Mesodermal cell (in vitro differentiated cells): Measurements from ENCODE around the gene TDRD7.

Experiments
- H3K27ac ChIP-seq: 2 replicates; pipeline ENCODE4 v1.7.0; 2013; ENCODE audit warnings: mild to moderate bottlenecking, low read depth, low read length, moderate library complexity; ENCODE audit not compliant: severe bottlenecking
- H3K36me3 ChIP-seq: 2 replicates; pipeline ENCODE4 v1.7.1; 2013; ENCODE audit warnings: mild to moderate bottlenecking, low read length, moderate library complexity; ENCODE audit not compliant: control insufficient read depth, insufficient read depth
- H3K4me1 ChIP-seq: one replicate; pipeline ENCODE4 v1.7.1; 2013; ENCODE audit warnings: mild to moderate bottlenecking, low read length; ENCODE audit not compliant: insufficient read depth, control insufficient read depth, poor library complexity, severe bottlenecking
- H3K4me3 ChIP-seq: 2 replicates; pipeline ENCODE4 v1.7.0; 2013; ENCODE audit warnings: low read length, control low read depth, mild to moderate bottlenecking; ENCODE audit not compliant: insufficient read depth, poor library complexity, severe bottlenecking; ENCODE audit errors: extremely low read depth
- H3K9me3 ChIP-seq: 2 replicates; pipeline ENCODE4 v1.7.1; 2013; ENCODE audit warnings: mild to moderate bottlenecking, low read length, moderate library complexity; ENCODE audit not compliant: control insufficient read depth
- WGBS, 2 experiments: methylation state at CpG; one replicate each; pipeline ENCODE4 v1.1.5; 2013; ENCODE audit warnings: missing lambda C conversion rate in 2 of 2; ENCODE audit not compliant: insufficient coverage in 2 of 2; 5-methylcytosine and 5-hydroxymethylcytosine counted together

The TDRD7 gene

DNA sequence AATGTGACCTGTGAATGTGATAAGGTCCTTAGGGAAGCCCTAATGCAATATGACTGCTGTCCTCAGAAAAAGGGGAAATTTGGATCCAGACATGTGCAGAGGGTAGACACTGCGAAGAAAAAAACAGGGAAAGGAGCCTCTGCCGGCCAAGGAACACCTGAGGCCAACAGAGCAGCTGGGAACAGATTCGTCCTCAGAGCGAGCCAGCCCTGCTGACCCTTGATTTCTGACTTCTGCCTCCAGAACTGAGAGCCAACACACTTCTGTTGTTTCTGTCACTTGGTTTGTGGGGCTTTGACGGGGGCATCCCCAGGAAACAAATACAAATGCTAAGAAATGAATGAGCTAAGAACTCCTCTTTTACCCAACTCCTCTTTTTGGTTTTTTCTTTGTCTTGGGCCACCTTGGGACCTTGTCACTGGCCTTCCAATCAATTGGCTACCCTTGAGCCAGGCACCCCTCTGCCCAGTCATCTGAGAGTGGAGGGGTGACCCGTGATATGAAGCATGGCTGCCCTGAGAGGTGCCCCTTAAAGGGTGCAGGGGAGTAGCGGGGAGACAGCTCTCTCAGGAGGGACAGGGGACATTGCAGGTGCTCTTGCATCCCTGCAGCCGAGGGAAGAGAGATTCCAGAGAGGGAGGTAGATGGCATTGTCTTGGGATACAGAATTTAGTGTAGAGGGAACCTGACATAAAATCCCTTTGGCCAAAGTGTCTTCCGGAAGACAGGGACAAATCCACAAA lies 106.4 kb downstream of the TDRD7 start:
- Histone ChIP-seq H3K4me3 (no peak overlapping the region), H3K4me1 (no peaks in the 10 kb centered on the region), H3K9me3 (no peaks in the 10 kb centered on the region), H3K36me3 (no peaks in the 10 kb centered on the region), H3K27ac (no peak overlapping the region)
- WGBS, 2 experiments: 86 to 94% methylated on average over 7 to 8 of the region's 9 CpGs

DNA sequence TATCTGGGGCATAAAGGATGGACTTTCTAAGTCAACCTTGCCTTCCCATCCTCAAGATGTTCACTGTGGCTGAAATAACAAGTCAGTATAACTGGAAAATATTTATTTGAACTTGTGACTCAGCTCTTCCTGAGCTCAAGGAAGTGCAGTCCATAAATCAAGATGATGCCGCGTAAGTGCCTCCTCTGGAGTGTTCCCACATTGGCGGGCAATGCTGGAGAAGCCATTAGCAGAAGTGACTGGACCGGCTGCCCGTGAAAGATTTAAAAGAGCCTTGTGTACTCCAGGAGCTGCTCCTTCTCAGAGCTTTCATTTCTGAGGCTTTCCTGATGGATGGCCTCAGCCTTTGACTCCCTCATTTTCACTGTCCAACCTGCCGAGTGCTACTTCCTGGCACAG lies 107.0 kb downstream of the TDRD7 start:
- H3K9me3 ChIP-seq: no peaks in the 10 kb centered on the region
- H3K27ac ChIP-seq: no peak overlapping the region
- H3K36me3 ChIP-seq: no peaks in the 10 kb centered on the region
- no peak overlapping the region for H3K4me3 ChIP-seq
- 90 to 94% methylated on average over 5 to 6 of the region's 6 CpGs for WGBS, 2 experiments
- no peaks in the 10 kb centered on the region for H3K4me1 ChIP-seq

- H3K9me3 ChIP-seq: no peaks in the 10 kb centered on the region
- no peaks in the 10 kb centered on the region for H3K4me1 ChIP-seq
- H3K4me3 ChIP-seq: no peak overlapping the region
- no peaks in the 10 kb centered on the region for H3K36me3 ChIP-seq
- 91 to 92% methylated on average over 9 to 10 of the region's 11 CpGs for WGBS, 2 experiments
- H3K27ac ChIP-seq: no peak overlapping the region
Measured at GRCh38 chr9:97519441-97519970, 107.6 kb downstream of the TDRD7 start.

DNA sequence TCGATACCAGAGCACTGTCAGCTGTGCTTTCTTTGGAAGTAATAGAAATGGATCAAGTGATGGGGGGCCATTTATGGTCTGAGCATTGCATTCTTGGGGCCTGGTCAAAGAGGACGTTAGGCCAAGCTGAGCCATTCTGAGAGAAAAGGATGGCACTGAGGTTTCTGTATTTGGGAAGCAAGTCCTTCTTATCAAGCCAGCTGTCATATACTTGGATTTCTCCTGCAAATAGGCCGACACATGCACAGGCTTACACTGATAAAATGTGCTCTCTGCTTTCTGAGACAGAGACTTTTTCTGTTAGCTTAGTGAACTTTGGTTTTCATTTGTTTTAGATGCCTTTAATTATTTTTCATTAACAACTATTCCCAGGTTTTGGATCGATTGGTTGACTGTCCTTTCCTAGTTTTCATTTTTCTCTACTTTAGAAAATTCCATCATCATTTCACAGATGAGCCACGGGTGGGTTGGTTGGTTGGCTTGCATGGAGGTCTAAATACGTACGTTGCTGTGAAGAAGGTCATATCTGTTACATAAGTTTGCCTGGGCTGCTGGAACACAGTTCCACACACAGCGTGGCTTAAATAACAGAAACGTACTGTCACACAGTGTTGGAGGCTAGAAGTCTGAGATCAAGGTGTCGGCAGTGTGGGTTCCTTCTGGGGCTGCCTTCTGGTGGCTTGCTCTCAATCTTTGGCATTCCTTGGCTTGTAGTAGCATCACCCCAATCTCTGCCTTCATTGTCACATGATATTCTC lies 109.9 kb downstream of the TDRD7 start:
- Histone ChIP-seq H3K4me1 (no peaks in the 10 kb centered on the region), H3K27ac (no peak overlapping the region), H3K9me3 (no peaks in the 10 kb centered on the region), H3K36me3 (no peaks in the 10 kb centered on the region), H3K4me3 (no peak overlapping the region)
- WGBS, 2 experiments: 92 to 99% methylated on average over 6 to 7 of the region's 10 CpGs

DNA sequence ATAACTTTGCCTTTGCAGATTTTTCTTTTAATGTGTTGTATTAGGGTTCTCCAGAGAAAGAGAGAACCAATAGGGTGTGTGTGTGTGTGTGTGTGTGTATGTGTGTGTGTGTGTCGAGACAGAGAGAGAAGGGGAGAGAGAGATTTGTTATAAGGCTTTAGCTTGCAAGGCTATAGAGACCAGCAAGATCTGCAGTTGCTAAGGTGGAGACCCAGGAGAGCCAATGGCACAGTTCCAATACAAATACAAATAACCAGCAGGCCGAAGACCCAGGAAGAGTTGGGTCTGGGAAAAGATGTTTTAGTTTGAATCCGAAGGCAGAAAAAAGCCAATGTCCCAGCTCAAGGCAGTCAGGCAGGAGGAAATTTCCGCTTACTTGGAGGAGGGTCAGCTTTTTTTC lies 112.5 kb downstream of the TDRD7 start:
- Histone ChIP-seq H3K27ac (no peak overlapping the region), H3K36me3 (no peaks in the 10 kb centered on the region), H3K4me3 (no peak overlapping the region), H3K9me3 (no peaks in the 10 kb centered on the region), H3K4me1 (no peaks in the 10 kb centered on the region)
- WGBS, 2 experiments: 94 to 100% methylated on average over 1 to 3 of the region's 4 CpGs

DNA sequence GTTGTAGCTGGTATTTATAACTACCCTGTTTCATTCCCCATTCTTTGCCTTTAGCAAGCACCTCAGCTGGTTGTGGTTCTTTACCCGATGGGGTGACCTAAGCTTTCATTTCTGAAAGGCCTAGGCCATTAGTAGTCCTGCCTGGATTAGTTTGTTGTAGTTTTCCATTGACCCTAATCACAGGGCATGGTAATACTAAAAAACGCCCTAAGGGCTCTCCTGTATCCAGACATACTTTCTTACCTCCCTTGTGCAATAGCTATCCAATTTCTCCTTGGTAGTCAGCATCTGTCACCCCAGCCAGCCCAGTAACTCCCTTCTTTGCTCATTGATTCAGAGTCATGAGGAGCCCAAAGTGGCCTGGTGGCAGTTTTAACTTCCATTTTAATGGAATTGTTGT lies 113.6 kb downstream of the TDRD7 start:
- Histone ChIP-seq H3K4me1 (no peaks in the 10 kb centered on the region), H3K4me3 (no peak overlapping the region), H3K9me3 (no peaks in the 10 kb centered on the region), H3K27ac (no peak overlapping the region), H3K36me3 (no peaks in the 10 kb centered on the region)
- 43 to 100% methylated on average over 1 to 2 of the region's 2 CpGs for WGBS, 2 experiments

- no peaks in the 10 kb centered on the region for H3K9me3 ChIP-seq
- H3K36me3 ChIP-seq: no peaks in the 10 kb centered on the region
- no peak overlapping the region for H3K4me3 ChIP-seq
- H3K4me1 ChIP-seq: no peaks in the 10 kb centered on the region
- no peak overlapping the region for H3K27ac ChIP-seq
- 79% methylated on average over 5 to 7 of the region's 7 CpGs for WGBS, 2 experiments
Measured at GRCh38 chr9:97526895-97527575, 115.1 kb downstream of the TDRD7 start.

DNA sequence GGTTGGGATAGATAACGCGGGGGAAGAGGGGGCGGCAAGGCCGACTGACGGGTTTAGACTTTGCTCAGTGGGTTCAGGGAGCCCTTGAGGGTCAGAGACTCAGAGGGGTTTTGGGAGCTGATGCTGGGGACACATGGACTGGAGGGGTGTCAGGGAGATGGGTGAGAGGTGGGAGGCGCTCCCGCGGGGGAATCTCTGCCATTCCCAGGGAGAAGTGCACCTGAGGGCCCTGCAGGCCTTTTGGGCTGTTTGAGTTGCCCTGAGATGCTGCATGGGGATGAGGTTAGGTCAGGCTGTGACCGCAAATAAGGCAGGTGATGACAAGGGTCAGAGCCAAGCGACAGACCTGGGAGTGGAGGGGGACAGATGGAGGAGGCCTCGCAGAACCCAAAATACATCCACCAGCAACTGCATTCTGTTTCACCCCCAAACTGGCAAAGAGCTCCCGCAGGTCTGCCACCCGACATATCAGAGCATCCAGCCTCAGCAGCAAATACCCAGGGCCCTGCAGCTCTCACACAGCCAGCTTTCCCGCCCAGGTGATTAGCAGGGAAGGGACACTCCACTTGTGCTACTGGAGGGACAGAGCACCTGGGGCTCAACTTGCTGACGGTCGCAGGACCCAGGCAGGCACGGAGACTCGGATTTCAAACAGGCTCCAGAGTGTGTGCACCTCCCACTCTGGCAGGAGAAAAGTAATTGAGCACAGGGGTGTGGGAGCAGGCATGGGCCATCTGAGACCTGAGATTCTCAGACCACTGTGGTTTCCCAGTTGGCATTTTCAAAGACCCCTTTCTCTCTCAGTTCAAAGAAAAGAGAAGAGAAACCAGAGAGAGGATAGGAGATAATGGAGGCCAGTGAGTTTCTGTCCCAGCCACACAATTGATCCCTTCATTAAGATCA lies 116.0 kb downstream of the TDRD7 start:
- Histone ChIP-seq H3K4me3 (no peak overlapping the region), H3K4me1 (no peaks in the 10 kb centered on the region), H3K36me3 (no peaks in the 10 kb centered on the region), H3K27ac (no peak overlapping the region), H3K9me3 (no peaks in the 10 kb centered on the region)
- 66 to 76% methylated on average over 13 of the region's 18 CpGs for WGBS, 2 experiments

GRCh38 chr9:97528529-97529230 lies 116.8 kb downstream of the TDRD7 start:
- Histone ChIP-seq H3K4me1 (no peaks in the 10 kb centered on the region), H3K9me3 (no peaks in the 10 kb centered on the region), H3K27ac (no peak overlapping the region), H3K4me3 (no peak overlapping the region), H3K36me3 (no peaks in the 10 kb centered on the region)
- 77 to 83% methylated on average over 7 to 8 of the region's 8 CpGs for WGBS, 2 experiments
